ENCODE data around the gene DMRT2. TPM values are rescaled to one million over a fixed set of nuclear protein-coding genes. Genes with fewer than 3 reads are reported as not detected.

The DMRT2 gene
- total RNA-seq, 2 experiments from 2014 or later, result 14.7 to 18.9 TPM

GRCh38 chr9:1049641-1050040 lies 516 bp upstream of the DMRT2 start:
- ChIA-PET POLR2A (no interaction called here), CTCF (ENCODE audit: unreplicated experiment) (no interaction called here)
- Histone ChIP-seq H3K9me2 (ENCODE audit: insufficient read depth, low read length) (no peaks in the 10 kb centered on the region), H3K79me2 (ENCODE audit: insufficient read depth, low read depth, low read length) (no peaks in the 10 kb centered on the region), H3K27ac (ENCODE audit: low read depth, low read length, poor library complexity, severe bottlenecking) (peak overlapping the region; percentile 4), H3K4me1 (ENCODE audit: insufficient read depth, low read length, poor library complexity, severe bottlenecking) (peaks cover 12% of the 10 kb centered on the region), H3K4me3 (ENCODE audit: low read depth, low read length, poor library complexity, severe bottlenecking) (peak overlapping the region; percentile 52), H2AFZ (ENCODE audit: low read length) (peak overlapping the region; percentile 56; the same call in 1 of the 2 replicates), H4K20me1 (ENCODE audit: insufficient read depth, low read length) (no peaks in the 10 kb centered on the region), H3K9me3 (ENCODE audit: low read length) (no peaks in the 10 kb centered on the region), H3K4me2 (ENCODE audit: low read length) (peak overlapping the region; percentile 66), H3K36me3 (ENCODE audit: insufficient read depth, low read length) (peaks cover 10% of the 10 kb centered on the region; the same call in 1 of the 2 replicates)
- intact Hi-C loops (cut with micrococcal nuclease; ENCODE audit: unreplicated experiment), result loop anchor here (2.0 kb wide), 1 partner anchor 965 kb away; the partner anchor contains the start of gene SMARCA2
- DNase-seq (ENCODE audit: low spot score), result peak; percentile 50
- TF ChIP-seq EZH2phosphoT487 (IDR thresholded peaks at IDR 0.05; ENCODE audit: borderline replicate concordance, low read depth, low read length) (no peak), CTCF (conservative IDR thresholded peaks at IDR 0.05; ENCODE audit: low read length) (peak; percentile 41)
- BruUV-seq (replicated peaks), result no TSS peak

GRCh38 chr9:1051210-1051583 lies 1.0 kb downstream of the DMRT2 start:
- Histone ChIP-seq H3K4me3 (ENCODE audit: low read depth, low read length, poor library complexity, severe bottlenecking) (peak overlapping the region; percentile 69), H3K4me1 (ENCODE audit: insufficient read depth, low read length, poor library complexity, severe bottlenecking) (peaks cover 12% of the 10 kb centered on the region), H3K9me3 (ENCODE audit: low read length) (no peaks in the 10 kb centered on the region), H3K9me2 (ENCODE audit: insufficient read depth, low read length) (no peaks in the 10 kb centered on the region), H4K20me1 (ENCODE audit: insufficient read depth, low read length) (no peaks in the 10 kb centered on the region), H3K4me2 (ENCODE audit: low read length) (peak overlapping the region; percentile 71), H3K36me3 (ENCODE audit: insufficient read depth, low read length) (peaks cover 14% of the 10 kb centered on the region), H3K79me2 (ENCODE audit: insufficient read depth, low read depth, low read length) (no peaks in the 10 kb centered on the region), H2AFZ (ENCODE audit: low read length) (peak overlapping the region; percentile 43; the same call in 1 of the 2 replicates), H3K27ac (ENCODE audit: low read depth, low read length, poor library complexity, severe bottlenecking) (peak overlapping the region; percentile 66)
- ChIA-PET CTCF (ENCODE audit: unreplicated experiment) (interaction anchor here (0.7 kb wide), 1 partner anchor 786 kb away, joined by 5 read pairs; no protein-coding TSS in a partner anchor), POLR2A (no interaction called here)
- peak; percentile 25 for DNase-seq (ENCODE audit: low spot score)
- BruUV-seq (replicated peaks), result no TSS peak
- intact Hi-C loops (cut with micrococcal nuclease; ENCODE audit: unreplicated experiment), result no loop called here
- TF ChIP-seq CTCF (conservative IDR thresholded peaks at IDR 0.05; ENCODE audit: low read length), result no peak
- no peak for TF ChIP-seq EZH2phosphoT487 (IDR thresholded peaks at IDR 0.05; ENCODE audit: borderline replicate concordance, low read depth, low read length)

GRCh38 chr9:1051584-1052275 lies 1.6 kb downstream of the DMRT2 start:
- Histone ChIP-seq H3K4me2 (ENCODE audit: low read length) (peak overlapping the region; percentile 71), H3K9me2 (ENCODE audit: insufficient read depth, low read length) (no peaks in the 10 kb centered on the region), H2AFZ (ENCODE audit: low read length) (peak overlapping the region; percentile 38; the same call in 1 of the 2 replicates), H3K4me3 (ENCODE audit: low read depth, low read length, poor library complexity, severe bottlenecking) (peak overlapping the region; percentile 69), H3K36me3 (ENCODE audit: insufficient read depth, low read length) (peaks cover 19% of the 10 kb centered on the region), H4K20me1 (ENCODE audit: insufficient read depth, low read length) (no peaks in the 10 kb centered on the region), H3K79me2 (ENCODE audit: insufficient read depth, low read depth, low read length) (no peaks in the 10 kb centered on the region), H3K4me1 (ENCODE audit: insufficient read depth, low read length, poor library complexity, severe bottlenecking) (peaks cover 12% of the 10 kb centered on the region), H3K9me3 (ENCODE audit: low read length) (no peaks in the 10 kb centered on the region), H3K27ac (ENCODE audit: low read depth, low read length, poor library complexity, severe bottlenecking) (peak overlapping the region; percentile 66)
- no TSS peak for BruUV-seq (replicated peaks)
- TF ChIP-seq EZH2phosphoT487 (IDR thresholded peaks at IDR 0.05; ENCODE audit: borderline replicate concordance, low read depth, low read length) (no peak), CTCF (conservative IDR thresholded peaks at IDR 0.05; ENCODE audit: low read length) (peak; percentile 50)
- intact Hi-C loops (cut with micrococcal nuclease; ENCODE audit: unreplicated experiment), result no loop called here
- ChIA-PET CTCF (ENCODE audit: unreplicated experiment) (no interaction called here), POLR2A (no interaction called here)
- DNase-seq (ENCODE audit: low spot score), result peak; percentile 78

All from OCI-LY7 (cell line).